Activated naive CD8-positive, alpha-beta T cell treated with anti-CD3 and anti-CD28 coated beads, Interleukin-2, amount 10 ng/mL, durations not matched to agents 7 days and 5 days (primary cell): ENCODE results near the gene ZFHX2. TPM values are rescaled to one million over a fixed set of nuclear protein-coding genes. Genes with fewer than 3 reads are reported as not detected.

Source experiments
- ATAC-seq: fragments of 150-1000 bp; cut with Tn5 transposase; one replicate; pipeline ENCODE4 v1.10.0; 2021; ENCODE audit warnings: low read depth, moderate library complexity
- POLR2A ChIA-PET: fragments of 350-600 bp; sonication (Branson Sonifier 250); formaldehyde crosslinking; loops from one replicate; lab custom pipeline; 2021; ENCODE audit warnings: antibody characterized with exemption; lab: Charles Lee
- DNase-seq: peaks from one replicate; pipeline ENCODE4 v3.0.0; 2021
- H3K27ac Mint-ChIP-seq: one replicate; pipeline ENCODE4 v1.8.0; 2022; ENCODE audit warnings: mild to moderate bottlenecking, mixed read lengths
- H3K27me3 Mint-ChIP-seq: one replicate; pipeline ENCODE4 v1.8.0; 2022; ENCODE audit warnings: mild to moderate bottlenecking, moderate library complexity, mixed read lengths
- H3K36me3 Mint-ChIP-seq: one replicate; pipeline ENCODE4 v1.8.0; 2021; ENCODE audit warnings: mild to moderate bottlenecking, mixed read lengths
- H3K4me1 Mint-ChIP-seq: one replicate; pipeline ENCODE4 v1.8.0; 2021; ENCODE audit warnings: mixed read lengths
- H3K4me3 Mint-ChIP-seq: one replicate; pipeline ENCODE4 v1.8.0; 2022; ENCODE audit warnings: mild to moderate bottlenecking, moderate library complexity, mixed read lengths
- H3K9me3 Mint-ChIP-seq: one replicate; pipeline ENCODE4 v1.8.0; 2021; ENCODE audit warnings: mixed read lengths
- total RNA-seq, 2 experiments: library from RNA; stranded (reverse); gene quantifications; one replicate each; pipeline ENCODE4 v1.2.3, GENCODE V29; 2021

ZFHX2 gene
- total RNA-seq, 2 experiments from 2014 or later, result 0.75 to 1.4 TPM

GRCh38 chr14:23550812-23551265, 726 bp downstream of the ZFHX2 start:
- H3K27ac Mint-ChIP-seq, result no peak overlapping the region
- no peak for ATAC-seq
- H3K9me3 Mint-ChIP-seq, result no peaks in the 10 kb centered on the region

GRCh38 chr14:23550131-23550811, 1.3 kb downstream of the ZFHX2 start:
- no peak overlapping the region for H3K27ac Mint-ChIP-seq
- POLR2A ChIA-PET, result interaction anchor here (0.8 kb wide), 1 partner anchor 17 kb away, joined by 3 read pairs; the partner anchor contains the start of gene AP1G2
- H3K4me1 Mint-ChIP-seq, result peaks cover 5% of the 10 kb centered on the region
- ATAC-seq, result no peak
- no peaks in the 10 kb centered on the region for H3K36me3 Mint-ChIP-seq
- no peak overlapping the region for H3K4me3 Mint-ChIP-seq
- no peak for DNase-seq
- H3K9me3 Mint-ChIP-seq, result no peaks in the 10 kb centered on the region
- no peaks in the 10 kb centered on the region for H3K27me3 Mint-ChIP-seq

More at GRCh38 chr14:23550812-23551265, 726 bp downstream of the ZFHX2 start:
- H3K36me3 Mint-ChIP-seq, result no peaks in the 10 kb centered on the region
- no peaks in the 10 kb centered on the region for H3K27me3 Mint-ChIP-seq
- no peak for DNase-seq
- POLR2A ChIA-PET, result interaction anchor here (0.8 to 1.8 kb wide), 2 partner anchors 17 to 230 kb away, joined by 3 to 4 read pairs; partner anchors contain the start of genes AP1G2 and PABPN1
- no peak overlapping the region for H3K4me3 Mint-ChIP-seq
- peaks cover 7% of the 10 kb centered on the region for H3K4me1 Mint-ChIP-seq

- Mint-ChIP-seq H3K27ac (no peak overlapping the region), H3K4me1 (peaks cover 1% of the 10 kb centered on the region), H3K9me3 (no peaks in the 10 kb centered on the region), H3K36me3 (no peaks in the 10 kb centered on the region), H3K4me3 (no peak overlapping the region), H3K27me3 (no peaks in the 10 kb centered on the region)
- DNase-seq (no peak), ATAC-seq (no peak)
- POLR2A ChIA-PET, result no interaction called here
Measured at GRCh38 chr14:23548351-23549318, 2.9 kb downstream of the ZFHX2 start.

GRCh38 chr14:23547924-23548323, 3.6 kb downstream of the ZFHX2 start:
- Mint-ChIP-seq H3K9me3 (no peaks in the 10 kb centered on the region), H3K4me3 (no peak overlapping the region), H3K4me1 (peaks cover 1% of the 10 kb centered on the region), H3K36me3 (no peaks in the 10 kb centered on the region), H3K27me3 (no peaks in the 10 kb centered on the region), H3K27ac (no peak overlapping the region)
- no peak for DNase-seq
- no peak for ATAC-seq
- POLR2A ChIA-PET, result no interaction called here

GRCh38 chr14:23546450-23547035, 5.0 kb downstream of the ZFHX2 start:
- Mint-ChIP-seq H3K4me3 (no peak overlapping the region), H3K4me1 (peaks cover 5% of the 10 kb centered on the region), H3K36me3 (no peaks in the 10 kb centered on the region), H3K27me3 (peaks cover 3% of the 10 kb centered on the region), H3K27ac (no peak overlapping the region), H3K9me3 (no peaks in the 10 kb centered on the region)
- DNase-seq, result no peak
- no peak for ATAC-seq
- POLR2A ChIA-PET, result no interaction called here

- POLR2A ChIA-PET, result no interaction called here
- H3K27me3 Mint-ChIP-seq, result peaks cover 8% of the 10 kb centered on the region
- H3K36me3 Mint-ChIP-seq, result no peaks in the 10 kb centered on the region
- ATAC-seq, result no peak
- H3K4me3 Mint-ChIP-seq, result no peak overlapping the region
- H3K4me1 Mint-ChIP-seq, result peaks cover 4% of the 10 kb centered on the region
- no peaks in the 10 kb centered on the region for H3K9me3 Mint-ChIP-seq
- no peak overlapping the region for H3K27ac Mint-ChIP-seq
- no peak for DNase-seq
Measured at GRCh38 chr14:23545740-23546365, 5.7 kb downstream of the ZFHX2 start.

GRCh38 chr14:23544511-23545447, 6.8 kb downstream of the ZFHX2 start:
- no peak for DNase-seq
- Mint-ChIP-seq H3K9me3 (no peaks in the 10 kb centered on the region), H3K27me3 (peaks cover 8% of the 10 kb centered on the region), H3K27ac (no peak overlapping the region), H3K4me1 (peaks cover 4% of the 10 kb centered on the region), H3K36me3 (no peaks in the 10 kb centered on the region), H3K4me3 (no peak overlapping the region)
- ATAC-seq, result no peak
- POLR2A ChIA-PET, result no interaction called here

- no peak for ATAC-seq
- DNase-seq, result no peak
- Mint-ChIP-seq H3K36me3 (no peaks in the 10 kb centered on the region), H3K4me1 (peaks cover 5% of the 10 kb centered on the region), H3K27me3 (peaks cover 8% of the 10 kb centered on the region), H3K27ac (no peak overlapping the region), H3K4me3 (no peak overlapping the region), H3K9me3 (no peaks in the 10 kb centered on the region)
- POLR2A ChIA-PET, result no interaction called here
Measured at GRCh38 chr14:23543403-23543802, 8.2 kb downstream of the ZFHX2 start.

- ATAC-seq (no peak), DNase-seq (no peak)
- no peak overlapping the region for H3K27ac Mint-ChIP-seq
- no peaks in the 10 kb centered on the region for H3K36me3 Mint-ChIP-seq
- H3K4me3 Mint-ChIP-seq, result no peak overlapping the region
- H3K4me1 Mint-ChIP-seq, result peaks cover 5% of the 10 kb centered on the region
- H3K9me3 Mint-ChIP-seq, result no peaks in the 10 kb centered on the region
- POLR2A ChIA-PET, result no interaction called here
- H3K27me3 Mint-ChIP-seq, result peaks cover 8% of the 10 kb centered on the region
Measured at GRCh38 chr14:23542261-23542660, 9.3 kb downstream of the ZFHX2 start.

GRCh38 chr14:23540141-23540469, 11.5 kb downstream of the ZFHX2 start:
- Mint-ChIP-seq H3K4me1 (peaks cover 5% of the 10 kb centered on the region), H3K36me3 (no peaks in the 10 kb centered on the region), H3K4me3 (no peak overlapping the region), H3K9me3 (no peaks in the 10 kb centered on the region), H3K27me3 (peaks cover 8% of the 10 kb centered on the region), H3K27ac (no peak overlapping the region)
- no peak for ATAC-seq
- no peak for DNase-seq
- POLR2A ChIA-PET, result no interaction called here

GRCh38 chr14:23539248-23540140, 12.1 kb downstream of the ZFHX2 start:
- no peak for DNase-seq
- ATAC-seq, result peak; percentile 61
- Mint-ChIP-seq H3K4me1 (peaks cover 5% of the 10 kb centered on the region), H3K36me3 (no peaks in the 10 kb centered on the region), H3K27me3 (peaks cover 8% of the 10 kb centered on the region), H3K27ac (no peak overlapping the region), H3K9me3 (no peaks in the 10 kb centered on the region), H3K4me3 (no peak overlapping the region)
- POLR2A ChIA-PET, result no interaction called here
